HEK293 (cell line): ENCODE results near the gene BLTP3B.

Experiments used
- CTCF ChIA-PET: fragments of 350-600 bp; formaldehyde crosslinking; extraction: SDS; loops from one replicate; lab custom pipeline; 2021; ENCODE audit warnings: antibody characterized with exemption; lab: Yijun Ruan, JAX
- POLR2A ChIA-PET: fragments of 300-600 bp; formaldehyde crosslinking; extraction: SDS; loops from one replicate; lab custom pipeline; 2020; ENCODE audit warnings: antibody characterized with exemption, inconsistent platforms; lab: Yijun Ruan, JAX
- H3K27ac ChIP-seq: fragments of 200-500 bp; sonication (Bioruptor generic); 2 replicates; pipeline ENCODE4 v1.5.1; 2014; ENCODE audit warnings: low read depth, low read length, control low read depth, inconsistent platforms; ENCODE audit errors: extremely low read depth
- H3K36me3 ChIP-seq, 2 experiments: fragments of 200-500 bp in 1 of 2; sonication (Bioruptor generic) in 1 of 2; 1 replicate in 1 of 2; 2 replicates in 1 of 2; pipeline ENCODE4 v1.5.1; 2014 to 2017; ENCODE audit warnings: inconsistent platforms in 2 of 2, low read length in 2 of 2; ENCODE audit not compliant: control insufficient read depth in 2 of 2, insufficient read depth in 1 of 2
- H3K4me1 ChIP-seq: fragments of 200-500 bp; sonication (Bioruptor generic); 2 replicates; pipeline ENCODE4 v1.5.1; 2014; ENCODE audit warnings: mild to moderate bottlenecking, low read length, inconsistent platforms; ENCODE audit not compliant: control insufficient read depth, insufficient read depth
- H3K4me3 ChIP-seq: 2 replicates; pipeline ENCODE4 v1.5.1; 2011; ENCODE audit warnings: low read depth, mild to moderate bottlenecking, control low read depth, low read length, moderate library complexity
- H3K9me3 ChIP-seq: fragments of 200-500 bp; sonication (Bioruptor generic); 2 replicates; pipeline ENCODE4 v1.5.1; 2014; ENCODE audit warnings: low read depth, low read length, inconsistent platforms; ENCODE audit not compliant: control insufficient read depth, insufficient read depth
- EGR2 ChIP-seq: fragments of 450-650 bp; formaldehyde crosslinking; IDR thresholded peaks from 2 replicates; pipeline ENCODE4 v1.5.1; 2016; ENCODE audit warnings: low read depth, missing biosample characterization, missing genetic modification characterization
- GLIS1 ChIP-seq: fragments of 450-650 bp; formaldehyde crosslinking; IDR thresholded peaks from 2 replicates; pipeline ENCODE4 v1.5.1; 2016; ENCODE audit warnings: missing biosample characterization, missing genetic modification characterization
- KLF9 ChIP-seq: fragments of 450-650 bp; formaldehyde crosslinking; IDR thresholded peaks from 2 replicates; pipeline ENCODE4 v1.5.1; 2016; ENCODE audit warnings: missing biosample characterization, missing genetic modification characterization, low read depth
- SETDB1 ChIP-seq: IDR thresholded peaks from one replicate; pipeline ENCODE4 v1.6.1; 2017; ENCODE audit warnings: mild to moderate bottlenecking, low read length, moderate library complexity, mixed read lengths; ENCODE audit not compliant: insufficient read length
- SP3 ChIP-seq: fragments of 450-650 bp; formaldehyde crosslinking; IDR thresholded peaks from 2 replicates; pipeline ENCODE4 v1.5.1; 2016; ENCODE audit warnings: missing biosample characterization, missing genetic modification characterization
- ZBTB20 ChIP-seq: fragments of 450-650 bp; formaldehyde crosslinking; IDR thresholded peaks from 2 replicates; pipeline ENCODE4 v1.5.1; 2016; ENCODE audit warnings: missing biosample characterization, missing genetic modification characterization
- ZBTB48 ChIP-seq: fragments of 450-650 bp; formaldehyde crosslinking; IDR thresholded peaks from 2 replicates; pipeline ENCODE4 v1.5.1; 2016; ENCODE audit warnings: missing biosample characterization, missing genetic modification characterization
- ZBTB8A ChIP-seq: fragments of 450-650 bp; formaldehyde crosslinking; IDR thresholded peaks from 2 replicates; pipeline ENCODE4 v1.5.1; 2016; ENCODE audit warnings: missing biosample characterization, missing genetic modification characterization
- ZEB2 ChIP-seq: fragments of 450-650 bp; formaldehyde crosslinking; IDR thresholded peaks from 2 replicates; pipeline ENCODE4 v1.5.1; 2016; ENCODE audit warnings: missing biosample characterization, missing genetic modification characterization
- ZFHX2 ChIP-seq: fragments of 450-650 bp; formaldehyde crosslinking; conservative IDR thresholded peaks from 2 replicates; pipeline ENCODE4 v1.5.1; 2016; ENCODE audit warnings: missing biosample characterization, missing genetic modification characterization
- ZNF2 ChIP-seq: fragments of 450-650 bp; formaldehyde crosslinking; IDR thresholded peaks from 2 replicates; pipeline ENCODE4 v1.5.1; 2016; ENCODE audit warnings: missing biosample characterization, missing genetic modification characterization
- ZNF24 ChIP-seq: fragments of 450-650 bp; formaldehyde crosslinking; IDR thresholded peaks from 2 replicates; pipeline ENCODE4 v1.5.1; 2016; ENCODE audit warnings: missing biosample characterization, missing genetic modification characterization
- ZNF324 ChIP-seq: fragments of 450-650 bp; formaldehyde crosslinking; IDR thresholded peaks from 2 replicates; pipeline ENCODE4 v1.5.1; 2016; ENCODE audit warnings: missing biosample characterization, missing genetic modification characterization
- ZNF366 ChIP-seq: fragments of 450-650 bp; formaldehyde crosslinking; conservative IDR thresholded peaks from 2 replicates; pipeline ENCODE4 v1.5.1; 2016; ENCODE audit warnings: missing biosample characterization, missing genetic modification characterization
- ZNF600 ChIP-seq: fragments of 450-650 bp; formaldehyde crosslinking; IDR thresholded peaks from 2 replicates; pipeline ENCODE4 v1.5.1; 2016; ENCODE audit warnings: missing biosample characterization, missing genetic modification characterization
- ZXDB ChIP-seq: fragments of 450-650 bp; formaldehyde crosslinking; IDR thresholded peaks from 2 replicates; pipeline ENCODE4 v1.5.1; 2016; ENCODE audit warnings: missing biosample characterization, missing genetic modification characterization
- TF ChIP-seq, protein P1 (sequence below): fragments of 450-650 bp; formaldehyde crosslinking; IDR thresholded peaks from 2 replicates; pipeline ENCODE4 v1.5.1; 2017; ENCODE audit warnings: missing biosample characterization, mild to moderate bottlenecking, missing genetic modification characterization, moderate library complexity
- TF ChIP-seq, protein P2 (sequence below): fragments of 450-650 bp; IDR thresholded peaks from 2 replicates; pipeline ENCODE4 v1.5.1; 2018; ENCODE audit warnings: missing biosample characterization, missing genetic modification characterization
- TF ChIP-seq, protein P3 (sequence below): fragments of 450-650 bp; formaldehyde crosslinking; IDR thresholded peaks from 2 replicates; pipeline ENCODE4 v1.5.1; 2017; ENCODE audit warnings: missing biosample characterization, missing genetic modification characterization
- TF ChIP-seq, protein P4 (sequence below): fragments of 450-650 bp; formaldehyde crosslinking; IDR thresholded peaks from 2 replicates; pipeline ENCODE4 v1.5.1; 2016; ENCODE audit warnings: missing biosample characterization, missing genetic modification characterization
- TF ChIP-seq, protein P5 (sequence below): fragments of 450-650 bp; formaldehyde crosslinking; IDR thresholded peaks from 2 replicates; pipeline ENCODE4 v1.5.1; 2017; ENCODE audit warnings: missing biosample characterization, missing genetic modification characterization

BLTP3B gene, protein sequence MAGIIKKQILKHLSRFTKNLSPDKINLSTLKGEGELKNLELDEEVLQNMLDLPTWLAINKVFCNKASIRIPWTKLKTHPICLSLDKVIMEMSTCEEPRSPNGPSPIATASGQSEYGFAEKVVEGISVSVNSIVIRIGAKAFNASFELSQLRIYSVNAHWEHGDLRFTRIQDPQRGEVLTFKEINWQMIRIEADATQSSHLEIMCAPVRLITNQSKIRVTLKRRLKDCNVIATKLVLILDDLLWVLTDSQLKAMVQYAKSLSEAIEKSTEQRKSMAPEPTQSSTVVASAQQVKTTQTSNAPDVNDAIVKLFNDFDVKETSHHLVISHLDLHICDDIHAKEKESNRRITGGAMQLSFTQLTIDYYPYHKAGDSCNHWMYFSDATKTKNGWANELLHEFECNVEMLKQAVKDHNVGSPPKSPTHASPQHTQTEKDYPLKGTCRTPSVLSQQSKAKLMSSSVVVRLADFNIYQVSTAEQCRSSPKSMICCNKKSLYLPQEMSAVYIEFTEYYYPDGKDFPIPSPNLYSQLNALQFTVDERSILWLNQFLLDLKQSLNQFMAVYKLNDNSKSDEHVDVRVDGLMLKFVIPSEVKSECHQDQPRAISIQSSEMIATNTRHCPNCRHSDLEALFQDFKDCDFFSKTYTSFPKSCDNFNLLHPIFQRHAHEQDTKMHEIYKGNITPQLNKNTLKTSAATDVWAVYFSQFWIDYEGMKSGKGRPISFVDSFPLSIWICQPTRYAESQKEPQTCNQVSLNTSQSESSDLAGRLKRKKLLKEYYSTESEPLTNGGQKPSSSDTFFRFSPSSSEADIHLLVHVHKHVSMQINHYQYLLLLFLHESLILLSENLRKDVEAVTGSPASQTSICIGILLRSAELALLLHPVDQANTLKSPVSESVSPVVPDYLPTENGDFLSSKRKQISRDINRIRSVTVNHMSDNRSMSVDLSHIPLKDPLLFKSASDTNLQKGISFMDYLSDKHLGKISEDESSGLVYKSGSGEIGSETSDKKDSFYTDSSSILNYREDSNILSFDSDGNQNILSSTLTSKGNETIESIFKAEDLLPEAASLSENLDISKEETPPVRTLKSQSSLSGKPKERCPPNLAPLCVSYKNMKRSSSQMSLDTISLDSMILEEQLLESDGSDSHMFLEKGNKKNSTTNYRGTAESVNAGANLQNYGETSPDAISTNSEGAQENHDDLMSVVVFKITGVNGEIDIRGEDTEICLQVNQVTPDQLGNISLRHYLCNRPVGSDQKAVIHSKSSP (N-terminal part only)

DNA sequence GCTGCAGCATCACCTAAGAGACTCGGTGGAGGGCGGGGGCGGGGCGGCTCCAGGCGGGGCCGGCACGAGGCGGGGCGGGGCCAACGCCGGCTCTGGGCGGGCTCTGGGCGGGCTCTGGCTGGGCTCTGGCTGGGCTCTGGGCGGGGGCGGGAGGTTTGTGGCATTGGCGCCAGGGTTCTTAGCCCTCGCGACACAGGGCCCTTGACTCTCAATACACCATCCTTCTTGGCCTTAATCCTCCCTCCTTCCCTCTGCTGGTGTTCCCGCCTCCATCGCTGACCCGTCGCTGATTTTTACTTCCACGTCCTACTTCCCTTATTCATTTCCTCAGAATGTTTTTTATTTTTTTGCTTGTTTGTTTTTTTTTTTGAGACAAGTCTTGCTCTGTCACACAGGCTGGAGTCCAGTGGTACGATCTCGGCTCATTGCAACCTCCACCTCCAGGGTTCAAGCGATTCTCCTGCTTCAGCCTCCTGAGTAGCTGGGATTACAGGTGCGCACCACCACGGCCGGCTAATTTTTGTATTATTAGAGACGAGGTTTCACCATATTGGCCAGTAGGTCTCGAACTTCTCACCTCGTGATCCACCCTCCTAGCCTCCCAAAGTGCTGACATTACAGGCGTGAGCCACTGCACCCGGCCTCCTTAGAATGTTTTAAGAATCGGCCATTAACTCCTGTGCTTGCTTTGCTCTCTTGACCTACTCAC, at the start of gene BLTP3B:
BLTP3B (minus strand) TSS at position 24 of the 709 bp plus-strand sequence. CDS start 239 bp downstream, outside the sequence.
- peak within 1 kb of the TSS; percentile 91 for H3K4me3 ChIP-seq
- no peaks in the 10 kb centered on the region for H3K36me3 ChIP-seq
- no peaks in the 10 kb centered on the region for H3K9me3 ChIP-seq
- H3K4me1 ChIP-seq, result peaks cover 5% of the 10 kb centered on the region; the same call in 1 of the 2 replicates
- H3K27ac ChIP-seq, result peak within 1 kb of the TSS; percentile 89
- ChIA-PET CTCF (interaction anchor here (1.0 to 4.3 kb wide), 2 partner anchors 10 to 12 kb away, joined by 6 to 36 read pairs; no protein-coding TSS in a partner anchor), POLR2A (interaction anchor here (0.7 kb wide), 1 partner anchor 1187 kb away, joined by 3 read pairs; no protein-coding TSS in a partner anchor)
- TF ChIP-seq, protein P1, sequence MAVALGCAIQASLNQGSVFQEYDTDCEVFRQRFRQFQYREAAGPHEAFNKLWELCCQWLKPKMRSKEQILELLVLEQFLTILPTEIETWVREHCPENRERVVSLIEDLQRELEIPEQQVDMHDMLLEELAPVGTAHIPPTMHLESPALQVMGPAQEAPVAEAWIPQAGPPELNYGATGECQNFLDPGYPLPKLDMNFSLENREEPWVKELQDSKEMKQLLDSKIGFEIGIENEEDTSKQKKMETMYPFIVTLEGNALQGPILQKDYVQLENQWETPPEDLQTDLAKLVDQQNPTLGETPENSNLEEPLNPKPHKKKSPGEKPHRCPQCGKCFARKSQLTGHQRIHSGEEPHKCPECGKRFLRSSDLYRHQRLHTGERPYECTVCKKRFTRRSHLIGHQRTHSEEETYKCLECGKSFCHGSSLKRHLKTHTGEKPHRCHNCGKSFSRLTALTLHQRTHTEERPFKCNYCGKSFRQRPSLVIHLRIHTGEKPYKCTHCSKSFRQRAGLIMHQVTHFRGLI (tag by site-specific recombination), result peak; percentile 86
- TF ChIP-seq ZNF324 (peak; percentile 14; the same call in 1 of the 2 replicates), ZNF24 (tag by site-specific recombination) (no peak), ZFHX2 (tag by site-specific recombination) (peak; percentile 27; the same call in 1 of the 2 replicates), ZNF600 (peak; percentile 36; the same call in 1 of the 2 replicates), ZEB2 (peak; percentile 28; the same call in 1 of the 2 replicates), GLIS1 (tag by site-specific recombination) (no peak), ZNF366 (tag by site-specific recombination) (peak; percentile 78), SP3 (tag by site-specific recombination) (peak; percentile 66), EGR2 (tag by site-specific recombination) (peak; percentile 11; the same call in 1 of the 2 replicates), ZNF2 (tag by site-specific recombination) (0 out of 2 replicates have a peak, but pooled peaks have one; percentile 35), KLF9 (tag by site-specific recombination) (no peak), ZBTB48 (tag by site-specific recombination) (peak; percentile 74), ZXDB (peak; percentile 56; the same call in 1 of the 2 replicates), ZBTB8A (tag by site-specific recombination) (peak; percentile 80), ZBTB20 (tag by site-specific recombination) (peak; percentile 73; the same call in 1 of the 2 replicates), SETDB1 (peak; percentile 37)
- TF ChIP-seq, protein P2, sequence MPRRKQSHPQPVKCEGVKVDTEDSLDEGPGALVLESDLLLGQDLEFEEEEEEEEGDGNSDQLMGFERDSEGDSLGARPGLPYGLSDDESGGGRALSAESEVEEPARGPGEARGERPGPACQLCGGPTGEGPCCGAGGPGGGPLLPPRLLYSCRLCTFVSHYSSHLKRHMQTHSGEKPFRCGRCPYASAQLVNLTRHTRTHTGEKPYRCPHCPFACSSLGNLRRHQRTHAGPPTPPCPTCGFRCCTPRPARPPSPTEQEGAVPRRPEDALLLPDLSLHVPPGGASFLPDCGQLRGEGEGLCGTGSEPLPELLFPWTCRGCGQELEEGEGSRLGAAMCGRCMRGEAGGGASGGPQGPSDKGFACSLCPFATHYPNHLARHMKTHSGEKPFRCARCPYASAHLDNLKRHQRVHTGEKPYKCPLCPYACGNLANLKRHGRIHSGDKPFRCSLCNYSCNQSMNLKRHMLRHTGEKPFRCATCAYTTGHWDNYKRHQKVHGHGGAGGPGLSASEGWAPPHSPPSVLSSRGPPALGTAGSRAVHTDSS (tag by site-specific recombination), result no peak
- TF ChIP-seq, protein P3, sequence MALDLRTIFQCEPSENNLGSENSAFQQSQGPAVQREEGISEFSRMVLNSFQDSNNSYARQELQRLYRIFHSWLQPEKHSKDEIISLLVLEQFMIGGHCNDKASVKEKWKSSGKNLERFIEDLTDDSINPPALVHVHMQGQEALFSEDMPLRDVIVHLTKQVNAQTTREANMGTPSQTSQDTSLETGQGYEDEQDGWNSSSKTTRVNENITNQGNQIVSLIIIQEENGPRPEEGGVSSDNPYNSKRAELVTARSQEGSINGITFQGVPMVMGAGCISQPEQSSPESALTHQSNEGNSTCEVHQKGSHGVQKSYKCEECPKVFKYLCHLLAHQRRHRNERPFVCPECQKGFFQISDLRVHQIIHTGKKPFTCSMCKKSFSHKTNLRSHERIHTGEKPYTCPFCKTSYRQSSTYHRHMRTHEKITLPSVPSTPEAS (tag by site-specific recombination), result no peak
- TF ChIP-seq, protein P4, sequence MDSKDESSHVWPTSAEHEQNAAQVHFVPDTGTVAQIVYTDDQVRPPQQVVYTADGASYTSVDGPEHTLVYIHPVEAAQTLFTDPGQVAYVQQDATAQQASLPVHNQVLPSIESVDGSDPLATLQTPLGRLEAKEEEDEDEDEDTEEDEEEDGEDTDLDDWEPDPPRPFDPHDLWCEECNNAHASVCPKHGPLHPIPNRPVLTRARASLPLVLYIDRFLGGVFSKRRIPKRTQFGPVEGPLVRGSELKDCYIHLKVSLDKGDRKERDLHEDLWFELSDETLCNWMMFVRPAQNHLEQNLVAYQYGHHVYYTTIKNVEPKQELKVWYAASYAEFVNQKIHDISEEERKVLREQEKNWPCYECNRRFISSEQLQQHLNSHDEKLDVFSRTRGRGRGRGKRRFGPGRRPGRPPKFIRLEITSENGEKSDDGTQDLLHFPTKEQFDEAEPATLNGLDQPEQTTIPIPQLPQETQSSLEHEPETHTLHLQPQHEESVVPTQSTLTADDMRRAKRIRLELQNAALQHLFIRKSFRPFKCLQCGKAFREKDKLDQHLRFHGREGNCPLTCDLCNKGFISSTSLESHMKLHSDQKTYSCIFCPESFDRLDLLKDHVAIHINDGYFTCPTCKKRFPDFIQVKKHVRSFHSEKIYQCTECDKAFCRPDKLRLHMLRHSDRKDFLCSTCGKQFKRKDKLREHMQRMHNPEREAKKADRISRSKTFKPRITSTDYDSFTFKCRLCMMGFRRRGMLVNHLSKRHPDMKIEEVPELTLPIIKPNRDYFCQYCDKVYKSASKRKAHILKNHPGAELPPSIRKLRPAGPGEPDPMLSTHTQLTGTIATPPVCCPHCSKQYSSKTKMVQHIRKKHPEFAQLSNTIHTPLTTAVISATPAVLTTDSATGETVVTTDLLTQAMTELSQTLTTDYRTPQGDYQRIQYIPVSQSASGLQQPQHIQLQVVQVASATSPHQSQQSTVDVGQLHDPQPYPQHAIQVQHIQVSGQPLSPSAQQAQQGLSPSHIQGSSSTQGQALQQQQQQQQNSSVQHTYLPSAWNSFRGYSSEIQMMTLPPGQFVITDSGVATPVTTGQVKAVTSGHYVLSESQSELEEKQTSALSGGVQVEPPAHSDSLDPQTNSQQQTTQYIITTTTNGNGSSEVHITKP (tag by site-specific recombination), result peak; percentile 88
- TF ChIP-seq, protein P5, sequence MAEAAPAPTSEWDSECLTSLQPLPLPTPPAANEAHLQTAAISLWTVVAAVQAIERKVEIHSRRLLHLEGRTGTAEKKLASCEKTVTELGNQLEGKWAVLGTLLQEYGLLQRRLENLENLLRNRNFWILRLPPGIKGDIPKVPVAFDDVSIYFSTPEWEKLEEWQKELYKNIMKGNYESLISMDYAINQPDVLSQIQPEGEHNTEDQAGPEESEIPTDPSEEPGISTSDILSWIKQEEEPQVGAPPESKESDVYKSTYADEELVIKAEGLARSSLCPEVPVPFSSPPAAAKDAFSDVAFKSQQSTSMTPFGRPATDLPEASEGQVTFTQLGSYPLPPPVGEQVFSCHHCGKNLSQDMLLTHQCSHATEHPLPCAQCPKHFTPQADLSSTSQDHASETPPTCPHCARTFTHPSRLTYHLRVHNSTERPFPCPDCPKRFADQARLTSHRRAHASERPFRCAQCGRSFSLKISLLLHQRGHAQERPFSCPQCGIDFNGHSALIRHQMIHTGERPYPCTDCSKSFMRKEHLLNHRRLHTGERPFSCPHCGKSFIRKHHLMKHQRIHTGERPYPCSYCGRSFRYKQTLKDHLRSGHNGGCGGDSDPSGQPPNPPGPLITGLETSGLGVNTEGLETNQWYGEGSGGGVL (tag by site-specific recombination), result peak; percentile 20; the same call in 1 of the 2 replicates
